ENCODE results near the gene ARPIN. TPM values are rescaled to one million over a fixed set of nuclear protein-coding genes. Genes with fewer than 3 reads are reported as not detected.
"Not testable (repeated sequence)": the region's sequence is repeated elsewhere in the genome, so short reads cannot be mapped to it uniquely, and the experiment has no call there.

Gene ARPIN
- total RNA-seq, 1 donor from 2014 or later, result 10.4 TPM

DNA sequence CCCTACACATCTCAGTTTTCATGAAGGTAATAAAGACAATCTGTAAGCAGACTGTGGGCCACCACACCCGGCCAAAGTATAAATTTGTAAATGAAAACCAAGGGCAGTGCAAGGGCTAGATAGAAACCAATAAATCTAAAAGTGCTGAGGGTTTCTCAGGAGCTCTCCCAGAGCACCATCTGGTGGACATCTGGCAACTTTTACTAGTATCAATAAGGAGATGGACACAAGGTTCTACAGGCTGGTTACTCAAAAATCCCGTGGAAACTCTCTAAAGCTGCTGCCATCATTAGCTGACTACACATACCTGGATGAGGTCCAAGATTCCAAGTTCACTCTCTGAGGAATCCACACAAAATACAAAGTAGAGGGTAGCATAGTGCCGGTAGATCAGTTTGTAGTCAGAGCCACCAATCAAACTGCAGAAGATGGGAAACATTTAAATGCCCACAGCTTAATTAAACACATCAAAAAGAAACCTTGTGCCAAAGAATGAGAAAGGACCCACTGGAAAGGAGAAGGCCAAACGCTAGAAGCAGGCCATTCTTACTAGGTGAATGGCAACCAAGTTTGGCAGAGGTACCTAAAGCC lies 24.4 kb downstream of the ARPIN start:
- TF ChIP-seq, protein P1, sequence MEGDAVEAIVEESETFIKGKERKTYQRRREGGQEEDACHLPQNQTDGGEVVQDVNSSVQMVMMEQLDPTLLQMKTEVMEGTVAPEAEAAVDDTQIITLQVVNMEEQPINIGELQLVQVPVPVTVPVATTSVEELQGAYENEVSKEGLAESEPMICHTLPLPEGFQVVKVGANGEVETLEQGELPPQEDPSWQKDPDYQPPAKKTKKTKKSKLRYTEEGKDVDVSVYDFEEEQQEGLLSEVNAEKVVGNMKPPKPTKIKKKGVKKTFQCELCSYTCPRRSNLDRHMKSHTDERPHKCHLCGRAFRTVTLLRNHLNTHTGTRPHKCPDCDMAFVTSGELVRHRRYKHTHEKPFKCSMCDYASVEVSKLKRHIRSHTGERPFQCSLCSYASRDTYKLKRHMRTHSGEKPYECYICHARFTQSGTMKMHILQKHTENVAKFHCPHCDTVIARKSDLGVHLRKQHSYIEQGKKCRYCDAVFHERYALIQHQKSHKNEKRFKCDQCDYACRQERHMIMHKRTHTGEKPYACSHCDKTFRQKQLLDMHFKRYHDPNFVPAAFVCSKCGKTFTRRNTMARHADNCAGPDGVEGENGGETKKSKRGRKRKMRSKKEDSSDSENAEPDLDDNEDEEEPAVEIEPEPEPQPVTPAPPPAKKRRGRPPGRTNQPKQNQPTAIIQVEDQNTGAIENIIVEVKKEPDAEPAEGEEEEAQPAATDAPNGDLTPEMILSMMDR (conservative IDR thresholded peaks at IDR 0.05; ENCODE audit: low read depth, low read length), result peak; percentile 77
- H3K4me3 ChIP-seq (ENCODE audit: low read depth, low read length), result no peak overlapping the region
- DNase-seq (ENCODE audit: low read depth), result peak; percentile 20

DNA sequence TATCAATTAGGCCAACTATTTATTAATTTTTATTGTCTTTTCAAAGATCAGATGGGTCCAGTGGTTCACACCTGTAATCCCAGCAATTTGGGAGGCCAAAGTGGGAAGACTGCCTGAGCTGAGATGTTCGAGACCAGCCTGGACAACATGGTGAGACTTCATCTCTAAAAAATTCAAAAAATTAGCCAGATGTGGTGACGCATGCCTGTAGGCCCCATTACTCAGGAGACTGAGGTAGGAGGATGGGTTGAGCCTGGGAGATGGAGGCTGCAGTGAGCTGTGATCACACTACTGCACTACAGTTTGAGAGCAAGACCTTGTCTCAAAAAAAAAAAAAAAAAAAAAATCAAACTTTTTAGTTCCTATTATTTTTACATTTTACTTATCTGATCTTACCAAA lies 27.1 kb downstream of the ARPIN start:
- no peak overlapping the region for H3K4me3 ChIP-seq (ENCODE audit: low read depth, low read length)
- DNase-seq (ENCODE audit: low read depth), result no peak
- TF ChIP-seq, protein P1 (conservative IDR thresholded peaks at IDR 0.05; ENCODE audit: low read depth, low read length), result no peak

DNA sequence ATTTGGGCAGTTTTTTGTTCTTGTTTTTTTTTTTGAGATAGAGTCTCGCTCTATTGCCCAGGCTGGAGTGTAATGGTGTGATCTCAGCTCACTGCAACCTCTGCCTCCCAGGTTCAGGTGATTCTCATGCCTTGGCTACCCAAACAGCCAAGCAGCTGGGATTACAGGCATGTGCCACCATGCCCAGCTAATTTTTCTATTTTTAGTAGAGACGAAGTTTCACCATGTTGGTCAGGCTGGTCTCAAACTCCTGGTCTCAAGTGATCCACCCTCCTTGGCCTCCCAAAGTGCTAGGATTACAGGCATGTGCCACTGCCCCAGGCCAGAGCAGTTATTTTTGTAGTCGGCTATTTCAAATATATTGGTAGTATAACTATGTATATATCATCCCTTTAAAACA lies 27.6 kb downstream of the ARPIN start:
- not testable (repeated sequence) for H3K4me3 ChIP-seq (ENCODE audit: low read depth, low read length); DNase-seq (ENCODE audit: low read depth)

DNA sequence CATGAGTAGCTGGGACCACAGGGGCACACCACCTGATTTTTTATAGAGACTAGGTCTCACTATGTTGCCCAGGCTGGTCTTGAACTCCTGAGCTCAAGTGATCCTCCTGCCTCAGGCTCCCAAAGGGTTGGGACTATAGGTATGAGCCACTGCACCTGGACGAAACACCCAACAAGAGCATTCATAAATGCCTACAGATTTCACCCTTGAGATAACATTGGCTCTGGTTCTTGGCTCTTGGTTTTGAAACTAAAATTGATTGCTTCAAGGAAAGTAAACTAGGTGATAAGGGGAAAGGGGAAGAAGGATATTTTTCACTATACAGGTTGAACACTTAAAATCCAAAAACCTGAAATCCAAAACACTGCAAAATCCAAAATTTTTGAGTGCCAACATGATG lies 29.2 kb downstream of the ARPIN start:
- H3K4me3 ChIP-seq (ENCODE audit: low read depth, low read length), result no peak overlapping the region
- TF ChIP-seq, protein P1 (conservative IDR thresholded peaks at IDR 0.05; ENCODE audit: low read depth, low read length), result no peak
- DNase-seq (ENCODE audit: low read depth), result no peak

DNA sequence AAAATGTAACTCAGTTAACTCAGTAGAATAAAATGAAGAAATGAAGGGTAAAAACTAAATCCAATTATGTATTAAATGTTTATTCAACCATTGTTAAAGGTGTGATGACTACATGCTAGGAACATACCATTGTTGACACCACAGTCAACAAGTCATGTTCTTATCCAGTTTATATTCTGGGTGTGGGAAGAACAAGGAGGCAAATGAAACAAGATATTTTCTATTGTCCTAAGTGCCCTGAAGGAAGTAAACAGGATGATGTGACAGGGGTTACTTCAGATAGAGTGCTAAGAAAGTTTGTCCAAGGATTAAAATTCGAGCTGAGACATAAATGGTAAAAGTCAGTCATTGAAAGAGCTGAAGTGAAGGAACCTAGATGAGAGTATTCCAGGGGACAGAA lies 32.0 kb downstream of the ARPIN start:
- H3K4me3 ChIP-seq (ENCODE audit: low read depth, low read length), result no peak overlapping the region
- no peak for DNase-seq (ENCODE audit: low read depth)
- TF ChIP-seq, protein P1 (conservative IDR thresholded peaks at IDR 0.05; ENCODE audit: low read depth, low read length), result no peak

DNA sequence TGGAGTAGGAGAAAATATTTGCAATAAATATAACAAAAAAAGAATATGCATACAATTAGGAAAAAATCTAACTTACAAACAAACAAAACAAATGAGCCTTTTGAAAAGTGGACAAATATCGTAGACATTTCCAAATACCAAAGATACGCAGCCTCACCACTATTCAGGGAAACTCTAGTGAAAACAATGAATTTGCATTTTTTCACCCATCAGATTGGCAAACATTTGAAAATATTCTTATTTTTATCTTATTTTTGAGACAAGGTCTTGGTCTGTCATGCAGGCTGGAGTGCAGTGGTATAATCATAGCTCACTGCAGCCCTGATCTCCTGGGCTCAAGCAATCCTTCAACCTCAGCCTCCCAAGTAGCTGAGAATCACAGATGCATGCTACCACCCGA lies 34.4 kb downstream of the ARPIN start:
- no peak overlapping the region for H3K4me3 ChIP-seq (ENCODE audit: low read depth, low read length)
- DNase-seq (ENCODE audit: low read depth), result no peak
- TF ChIP-seq, protein P1 (conservative IDR thresholded peaks at IDR 0.05; ENCODE audit: low read depth, low read length), result no peak

DNA sequence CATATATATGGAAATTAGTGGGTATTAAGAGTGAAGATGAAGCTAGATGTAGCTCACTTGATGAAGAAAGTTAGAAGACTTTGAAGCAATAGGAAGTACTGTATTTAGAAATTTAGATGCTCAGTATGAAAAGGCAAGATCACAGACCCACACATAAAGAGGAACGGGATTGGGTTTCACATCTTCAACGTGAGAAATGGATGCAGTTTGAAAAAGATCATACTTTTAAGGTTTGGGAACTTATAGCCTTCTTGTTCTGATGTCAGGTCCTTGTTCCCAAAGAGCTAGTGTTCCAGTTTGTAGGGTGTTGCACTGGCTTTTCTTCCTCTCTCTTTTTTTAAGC lies 35.7 kb downstream of the ARPIN start:
- no peak for DNase-seq (ENCODE audit: low read depth)
- H3K4me3 ChIP-seq (ENCODE audit: low read depth, low read length), result no peak overlapping the region
- TF ChIP-seq, protein P1 (conservative IDR thresholded peaks at IDR 0.05; ENCODE audit: low read depth, low read length), result no peak
